ENCODE measurements around the gene MUC5B.
"Not testable (repeated sequence)": the region's sequence is repeated elsewhere in the genome, so short reads cannot be mapped to it uniquely, and the experiment has no call there.

Gene MUC5B

GRCh38 chr11:1254086-1254648, 31.3 kb downstream of the MUC5B start:
- DNase-seq: no peak

- no peak for DNase-seq
Observed at GRCh38 chr11:1254733-1255132, 31.9 kb downstream of the MUC5B start.

- no peak for DNase-seq
Observed at GRCh38 chr11:1255151-1255550, 32.3 kb downstream of the MUC5B start.

DNA sequence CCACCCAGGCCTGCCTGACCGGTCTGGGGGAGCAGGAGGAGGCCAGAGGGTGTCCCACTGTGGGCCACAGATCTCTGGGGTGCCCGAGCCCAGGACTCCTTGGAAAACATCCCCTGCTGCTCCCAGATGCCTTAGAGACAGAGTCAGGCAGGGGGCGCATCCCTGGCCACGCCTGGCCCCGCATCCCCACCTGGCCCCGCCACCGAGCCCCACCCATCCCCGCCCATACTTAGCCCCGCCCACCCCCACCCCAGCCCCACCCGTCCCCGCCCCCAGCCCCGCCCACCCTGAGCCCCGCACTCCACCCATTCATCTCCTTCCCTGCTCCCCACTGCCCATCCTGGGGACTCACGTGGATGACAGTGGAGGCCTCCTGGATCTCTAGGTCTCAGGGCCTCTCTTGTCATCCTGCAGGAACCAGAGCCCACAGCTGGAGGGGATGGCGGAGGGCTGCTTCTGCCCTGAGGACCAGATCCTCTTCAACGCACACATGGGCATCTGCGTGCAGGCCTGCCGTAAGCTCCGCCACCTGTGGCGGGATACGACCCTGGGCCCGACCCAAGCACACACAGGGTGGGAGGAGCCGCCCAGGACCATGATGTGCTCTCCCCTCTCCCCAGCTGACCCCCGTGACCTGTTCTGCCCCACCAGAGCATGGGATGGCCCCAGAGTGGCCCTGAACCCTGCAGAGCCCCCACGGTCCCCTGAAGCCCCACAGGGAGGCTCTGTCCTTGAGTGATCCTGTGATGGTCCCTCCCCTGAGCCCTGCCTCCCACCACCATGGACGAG, 33.6 kb downstream of the MUC5B start:
- no peak for DNase-seq

DNA sequence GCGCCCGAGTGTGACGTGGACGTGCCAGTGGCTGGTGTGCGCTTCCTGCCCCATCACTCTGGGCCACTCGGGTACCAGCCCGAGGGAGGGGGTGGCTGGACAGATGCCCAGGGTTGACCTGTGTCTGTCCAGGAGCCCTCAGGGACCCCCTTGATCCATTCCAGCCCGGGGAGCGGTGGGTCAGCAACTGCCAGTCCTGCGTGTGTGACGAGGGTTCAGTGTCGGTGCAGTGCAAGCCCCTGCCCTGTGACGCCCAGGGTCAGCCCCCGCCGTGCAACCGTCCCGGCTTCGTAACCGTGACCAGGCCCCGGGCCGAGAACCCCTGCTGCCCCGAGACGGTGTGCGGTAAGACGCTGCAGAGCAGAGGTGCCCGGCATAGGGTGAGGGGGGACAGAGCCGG, 34.5 kb downstream of the MUC5B start:
- DNase-seq: no peak

DNA sequence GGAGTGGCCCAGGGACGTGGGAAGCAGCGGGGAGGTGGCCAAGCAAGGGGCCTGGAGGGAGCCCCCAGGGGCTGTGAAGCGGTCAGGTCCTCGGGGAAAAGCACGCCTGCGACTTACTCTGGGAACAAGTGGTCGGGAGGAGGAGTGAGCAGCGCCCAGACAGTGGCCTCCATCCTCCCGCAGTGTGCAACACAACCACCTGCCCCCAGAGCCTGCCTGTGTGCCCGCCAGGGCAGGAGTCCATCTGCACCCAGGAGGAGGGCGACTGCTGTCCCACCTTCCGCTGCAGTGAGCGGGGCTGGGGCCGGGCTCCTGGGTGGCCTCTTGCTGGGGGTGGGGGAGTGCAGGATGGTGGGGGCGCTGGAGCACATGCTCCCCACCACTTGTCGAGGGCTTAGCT, 35.0 kb downstream of the MUC5B start:
- DNase-seq: no peak

DNA sequence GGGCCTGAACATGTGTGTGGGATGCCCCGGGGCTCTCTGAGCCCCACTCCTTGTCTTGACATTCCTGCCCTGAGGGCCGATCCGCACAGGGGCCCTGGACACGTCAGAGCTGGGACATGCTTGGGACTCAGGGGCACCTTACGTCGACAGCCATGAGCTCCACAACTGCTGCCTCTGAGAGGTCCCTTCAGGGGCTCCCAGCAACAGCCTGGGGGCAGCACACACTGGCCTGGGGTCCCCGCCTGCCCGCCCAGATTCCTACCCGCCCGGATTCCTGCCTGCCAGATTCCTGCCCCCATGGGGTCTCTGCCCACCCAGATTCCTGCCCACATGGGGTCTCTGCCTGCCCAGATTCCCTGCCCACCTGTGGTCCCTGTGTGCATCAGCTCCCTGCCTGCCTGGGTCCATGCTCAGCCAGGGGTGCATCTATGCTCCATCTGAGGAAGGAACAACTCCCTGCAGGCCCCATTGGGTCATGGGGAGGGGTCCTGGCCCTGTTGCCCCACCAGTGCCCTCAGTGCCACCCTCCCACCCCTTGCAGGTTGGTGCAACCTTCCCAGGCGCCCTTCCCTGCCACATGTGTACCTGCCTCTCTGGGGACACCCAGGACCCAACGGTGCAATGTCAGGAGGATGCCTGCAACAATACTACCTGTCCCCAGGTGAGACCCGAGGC, 35.7 kb downstream of the MUC5B start:
- no peak for DNase-seq

GRCh38 chr11:1259076-1259461, 36.2 kb downstream of the MUC5B start:
- DNase-seq: no peak

DNA sequence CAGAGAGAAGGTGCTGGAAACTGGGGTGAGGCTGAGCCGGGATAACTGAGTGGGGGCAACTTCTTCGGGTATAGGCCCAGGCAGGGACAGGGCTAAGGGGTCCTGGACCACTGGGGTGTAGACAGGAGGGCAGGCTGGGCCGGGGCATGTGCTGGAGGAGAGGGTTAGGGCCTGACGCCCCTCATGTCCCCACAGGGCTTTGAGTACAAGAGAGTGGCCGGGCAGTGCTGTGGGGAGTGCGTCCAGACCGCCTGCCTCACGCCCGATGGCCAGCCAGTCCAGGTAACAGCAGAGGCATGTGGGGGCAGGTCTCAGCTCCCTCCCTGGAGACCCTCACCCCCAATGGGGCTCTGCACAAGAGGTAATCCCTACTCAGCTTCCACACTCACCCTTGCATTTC, 36.7 kb downstream of the MUC5B start:
- no peak for DNase-seq

DNA sequence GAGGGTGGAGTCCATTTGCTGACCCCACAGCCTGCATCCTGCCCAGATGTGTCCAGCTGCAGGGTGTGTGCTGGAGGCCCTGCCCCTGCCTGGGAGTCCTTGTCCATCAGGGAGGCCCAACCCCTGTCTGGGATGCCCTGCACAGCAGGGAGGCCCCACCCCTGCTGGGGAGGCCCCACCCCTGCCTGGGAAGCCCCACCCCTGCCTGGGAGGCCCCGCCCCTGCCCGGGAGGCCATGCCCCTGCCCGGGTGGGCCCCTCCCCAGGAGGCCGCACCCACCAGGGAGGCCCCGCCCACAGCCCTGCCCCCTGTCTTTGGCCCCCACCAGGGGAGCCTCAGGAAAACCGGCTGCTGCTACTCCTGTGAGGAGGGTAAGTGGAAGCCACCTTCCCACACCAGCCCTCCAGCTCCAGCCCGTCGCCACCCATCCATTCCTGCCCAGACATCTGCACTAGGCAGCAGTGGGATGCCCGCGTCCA, 37.2 kb downstream of the MUC5B start:
- DNase-seq: no peak

- no peak for DNase-seq
Observed at GRCh38 chr11:1260620-1261019, 37.8 kb downstream of the MUC5B start.

DNA sequence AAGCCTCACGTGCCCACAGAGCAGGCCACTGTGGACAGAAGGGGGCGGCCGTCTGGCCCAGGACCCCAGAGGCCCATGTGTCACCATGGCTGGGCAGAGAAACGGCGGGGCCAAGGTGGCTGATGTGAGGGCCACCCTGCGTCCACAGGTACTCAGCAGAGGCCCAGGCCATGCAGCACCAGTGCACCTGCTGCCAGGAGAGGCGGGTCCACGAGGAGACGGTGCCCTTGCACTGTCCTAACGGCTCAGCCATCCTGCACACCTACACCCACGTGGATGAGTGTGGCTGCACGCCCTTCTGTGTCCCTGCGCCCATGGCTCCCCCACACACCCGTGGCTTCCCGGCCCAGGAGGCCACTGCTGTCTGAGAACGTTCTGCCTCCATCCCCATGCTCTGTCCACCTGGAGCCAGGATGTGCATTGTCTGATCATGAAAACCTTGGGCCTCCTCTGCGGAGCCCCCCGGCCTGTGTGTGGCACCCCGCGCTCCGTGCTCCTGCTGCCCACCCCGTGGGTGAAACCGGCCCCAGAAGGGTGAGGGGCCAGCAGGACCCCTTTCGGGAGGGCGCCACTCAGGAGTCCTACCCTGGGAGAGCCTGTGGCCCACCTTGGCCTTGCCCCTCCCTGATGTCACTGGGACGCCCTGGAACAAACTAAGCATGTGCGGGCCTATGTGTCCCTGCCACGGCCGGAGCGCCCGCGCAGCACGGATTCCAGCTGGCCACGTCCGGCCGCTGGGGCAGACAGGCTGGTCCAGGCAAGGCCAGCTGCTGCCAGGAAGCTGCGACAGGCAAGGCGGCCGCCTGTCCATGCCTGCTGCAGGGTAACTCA, 38.6 kb downstream of the MUC5B start:
- no peak for DNase-seq

GRCh38 chr11:1262172-1263006, 39.5 kb downstream of the MUC5B start:
- DNase-seq: peak; percentile 74

DNA sequence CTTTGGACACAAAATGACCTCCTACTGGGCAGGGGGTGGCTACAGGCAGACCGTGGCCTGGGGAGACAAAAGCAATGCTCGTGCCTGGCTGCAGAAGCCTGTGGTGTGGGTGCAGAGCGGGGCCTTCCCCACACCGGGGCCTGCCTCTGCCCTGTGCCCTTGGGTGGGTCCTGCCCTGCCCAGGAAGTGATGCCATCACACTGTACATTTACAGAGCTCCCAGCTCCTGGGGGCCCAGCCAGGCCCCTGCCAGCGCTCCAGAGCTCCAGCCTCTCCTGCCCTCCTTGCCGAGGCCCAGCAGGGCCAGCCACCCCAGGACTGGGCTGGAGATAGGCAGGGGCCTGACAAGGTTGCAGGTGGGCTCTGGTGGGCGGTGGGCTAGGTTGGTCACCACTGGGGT, 40.1 kb downstream of the MUC5B start:
- DNase-seq: no peak

DNA sequence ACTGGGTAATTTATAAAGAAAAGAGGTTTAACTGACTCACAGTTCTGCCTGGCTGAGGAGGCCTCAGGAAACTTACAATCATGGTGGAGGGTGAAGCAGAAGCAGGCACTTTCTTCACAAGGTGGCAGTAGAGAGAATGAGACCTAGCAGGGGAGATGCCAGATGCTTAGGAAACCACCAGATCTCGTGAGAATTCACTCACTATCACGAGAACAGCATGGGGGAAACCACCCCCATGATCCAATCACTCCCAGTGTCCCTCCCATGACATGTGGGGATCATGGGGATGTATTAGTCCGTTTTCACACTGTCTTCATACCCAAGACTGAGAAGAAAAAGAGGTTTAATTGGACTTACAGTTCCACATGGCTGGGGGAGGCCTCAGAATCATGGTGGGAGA, 41.6 kb downstream of the MUC5B start:
- peak; percentile 7 for DNase-seq

- not testable (repeated sequence) for DNase-seq
Observed at GRCh38 chr11:1265480-1265879, 42.6 kb downstream of the MUC5B start.

GRCh38 chr11:1266976-1267375, 44.1 kb downstream of the MUC5B start:
- DNase-seq: not testable (repeated sequence)

GRCh38 chr11:1267441-1268100, 44.7 kb downstream of the MUC5B start:
- no peak for DNase-seq

DNA sequence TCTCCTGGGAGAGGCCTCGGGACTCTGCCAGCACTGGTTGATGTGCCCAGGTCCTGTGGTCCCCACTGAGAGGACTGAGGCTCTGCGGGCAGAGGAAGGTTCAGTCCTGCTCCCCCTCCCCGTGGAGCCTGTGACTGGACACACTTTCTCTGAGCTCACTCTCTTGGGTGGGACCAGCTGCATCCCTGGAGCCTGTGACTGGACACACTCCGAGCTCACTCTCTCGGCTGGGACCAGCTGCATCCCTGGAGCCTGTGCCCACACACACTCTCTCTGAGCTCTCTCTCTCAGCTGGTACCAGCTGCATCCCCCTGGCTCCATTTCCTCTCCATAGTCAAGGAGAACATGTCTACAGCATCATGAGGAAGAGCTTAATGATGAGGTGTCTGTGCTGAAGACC, 47.1 kb downstream of the MUC5B start:
- no peak for DNase-seq

GRCh38 chr11:1270476-1270875, 47.6 kb downstream of the MUC5B start:
- no peak for DNase-seq

GRCh38 chr11:1271002-1271401, 48.1 kb downstream of the MUC5B start:
- DNase-seq: no peak

DNA sequence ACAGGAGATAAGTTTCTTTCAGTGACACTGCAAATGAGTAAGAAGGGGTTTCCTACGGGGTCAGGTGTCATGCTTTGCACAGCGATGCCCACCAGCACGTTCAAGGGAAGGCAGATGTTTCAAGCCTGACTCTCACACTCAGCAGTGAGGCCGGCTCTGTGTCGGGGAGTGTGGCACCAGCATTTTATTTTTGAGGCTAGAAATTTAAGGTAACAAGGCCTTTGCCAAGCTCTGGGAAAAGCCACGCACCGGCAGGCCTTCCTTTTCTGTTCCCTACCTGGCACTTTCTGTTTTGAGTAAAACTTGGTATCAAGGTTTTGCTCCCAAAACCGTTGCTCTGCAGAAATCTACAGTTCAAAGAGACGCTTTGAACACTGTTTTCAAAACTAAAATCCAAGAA, 48.5 kb downstream of the MUC5B start:
- DNase-seq: no peak
